Measurements from ENCODE around the gene BCL7A. TPM values are rescaled to one million over a fixed set of nuclear protein-coding genes. Genes with fewer than 3 reads are reported as not detected.
A peak's percentile ranks its signal among the peaks of the same experiment; 100 is the strongest.
"Not testable (repeated sequence)": the region's sequence is repeated elsewhere in the genome, so short reads cannot be mapped to it uniquely, and the experiment has no call there.

Gene BCL7A
- total RNA-seq, 1 donor: 4.7 TPM

DNA sequence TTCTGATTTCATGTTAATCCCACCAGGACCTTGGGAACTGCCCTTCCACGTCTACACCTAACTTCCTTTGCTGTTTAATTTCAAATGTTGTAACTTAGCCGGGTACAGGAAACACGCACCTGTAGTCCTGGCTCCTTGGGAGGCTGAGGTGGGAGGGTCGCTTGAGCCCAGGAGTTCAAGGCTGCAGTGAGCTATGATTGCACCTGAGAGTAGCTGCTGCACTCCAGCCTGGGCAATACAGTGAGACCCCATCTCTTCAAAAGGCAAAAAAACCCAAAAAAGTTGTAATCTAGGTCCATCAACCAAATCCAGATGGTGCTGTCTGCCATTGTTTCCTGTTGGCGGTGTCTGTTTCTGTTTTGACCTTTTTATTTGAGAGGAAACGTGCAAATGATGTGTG lies 14.5 kb downstream of the BCL7A start:
- Histone ChIP-seq H3K9me3 (ENCODE audit: low read depth, low read length) (no peaks in the 10 kb centered on the region), H3K79me2 (ENCODE audit: insufficient read depth, low read length) (peaks cover 29% of the 10 kb centered on the region), H4K20me1 (ENCODE audit: insufficient read depth, low read length) (no peaks in the 10 kb centered on the region), H3K27ac (ENCODE audit: low read depth, low read length) (no peak overlapping the region), H3K36me3 (ENCODE audit: insufficient read depth, low read length) (peaks cover 18% of the 10 kb centered on the region), H3K4me2 (ENCODE audit: insufficient read depth, low read length) (no peak overlapping the region), H3K4me1 (ENCODE audit: insufficient read depth, low read length) (no peaks in the 10 kb centered on the region), H2AFZ (ENCODE audit: low read length) (no peak overlapping the region), H3K4me3 (ENCODE audit: insufficient read depth, low read length) (no peak overlapping the region), H3K27me3 (ENCODE audit: insufficient read depth, low read length) (no peaks in the 10 kb centered on the region)
- DNase-seq (ENCODE audit: insufficient read length, low spot score, missing footprints): peak; percentile 32
- no peak for TF ChIP-seq CTCF (IDR thresholded peaks at IDR 0.05; ENCODE audit: extremely low read depth, low read depth, low read length)

GRCh38 chr12:122040579-122041386 lies 19.1 kb downstream of the BCL7A start:
- Histone ChIP-seq H3K9me3 (ENCODE audit: low read depth, low read length) (no peaks in the 10 kb centered on the region), H3K4me1 (ENCODE audit: insufficient read depth, low read length) (no peaks in the 10 kb centered on the region), H3K4me2 (ENCODE audit: insufficient read depth, low read length) (no peak overlapping the region), H3K4me3 (ENCODE audit: insufficient read depth, low read length) (no peak overlapping the region), H4K20me1 (ENCODE audit: insufficient read depth, low read length) (no peaks in the 10 kb centered on the region), H2AFZ (ENCODE audit: low read length) (no peak overlapping the region), H3K36me3 (ENCODE audit: insufficient read depth, low read length) (peaks cover 21% of the 10 kb centered on the region), H3K27me3 (ENCODE audit: insufficient read depth, low read length) (no peaks in the 10 kb centered on the region), H3K79me2 (ENCODE audit: insufficient read depth, low read length) (no peaks in the 10 kb centered on the region), H3K27ac (ENCODE audit: low read depth, low read length) (no peak overlapping the region)
- TF ChIP-seq CTCF (IDR thresholded peaks at IDR 0.05; ENCODE audit: extremely low read depth, low read depth, low read length): no peak
- peak; percentile 57 for DNase-seq (ENCODE audit: insufficient read length, low spot score, missing footprints)

- H3K4me2 ChIP-seq (ENCODE audit: insufficient read depth, low read length); H3K4me3 ChIP-seq (ENCODE audit: insufficient read depth, low read length); H4K20me1 ChIP-seq (ENCODE audit: insufficient read depth, low read length); H3K4me1 ChIP-seq (ENCODE audit: insufficient read depth, low read length); H3K27ac ChIP-seq (ENCODE audit: low read depth, low read length); H3K9me3 ChIP-seq (ENCODE audit: low read depth, low read length); H3K79me2 ChIP-seq (ENCODE audit: insufficient read depth, low read length); DNase-seq (ENCODE audit: insufficient read length, low spot score, missing footprints); H2AFZ ChIP-seq (ENCODE audit: low read length); H3K27me3 ChIP-seq (ENCODE audit: insufficient read depth, low read length): not testable (repeated sequence)
- peaks cover 19% of the 10 kb centered on the region for H3K36me3 ChIP-seq (ENCODE audit: insufficient read depth, low read length)
Observed at GRCh38 chr12:122041458-122041857, 19.8 kb downstream of the BCL7A start.

DNA sequence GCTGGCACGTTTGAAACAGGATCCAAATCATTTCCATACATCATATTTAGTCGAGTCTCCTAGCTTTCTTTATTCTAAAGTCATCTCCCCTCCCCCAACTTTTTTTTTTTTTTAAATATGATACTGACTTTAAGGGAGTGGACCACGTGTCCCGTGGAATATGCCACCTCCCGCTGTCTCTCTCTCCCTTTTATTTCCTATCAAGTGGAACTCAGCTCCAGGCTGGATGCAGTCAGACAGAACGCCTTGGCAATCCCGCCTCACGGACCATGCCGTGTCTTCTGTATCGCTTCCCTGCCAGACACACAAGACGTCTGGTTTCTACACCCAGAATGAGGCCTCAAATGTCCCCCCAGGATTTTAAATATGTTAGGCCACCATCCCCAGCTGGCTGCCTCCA lies 21.2 kb downstream of the BCL7A start:
- Histone ChIP-seq H3K27ac (ENCODE audit: low read depth, low read length) (no peak overlapping the region), H2AFZ (ENCODE audit: low read length) (no peak overlapping the region), H3K4me1 (ENCODE audit: insufficient read depth, low read length) (no peaks in the 10 kb centered on the region), H3K9me3 (ENCODE audit: low read depth, low read length) (no peaks in the 10 kb centered on the region), H4K20me1 (ENCODE audit: insufficient read depth, low read length) (no peaks in the 10 kb centered on the region), H3K4me3 (ENCODE audit: insufficient read depth, low read length) (no peak overlapping the region), H3K36me3 (ENCODE audit: insufficient read depth, low read length) (peaks cover 18% of the 10 kb centered on the region), H3K79me2 (ENCODE audit: insufficient read depth, low read length) (no peaks in the 10 kb centered on the region), H3K4me2 (ENCODE audit: insufficient read depth, low read length) (no peak overlapping the region), H3K27me3 (ENCODE audit: insufficient read depth, low read length) (no peaks in the 10 kb centered on the region)
- DNase-seq (ENCODE audit: insufficient read length, low spot score, missing footprints): no peak
- no peak for TF ChIP-seq CTCF (IDR thresholded peaks at IDR 0.05; ENCODE audit: extremely low read depth, low read depth, low read length)
